ENCODE measurements around the gene MAP10.

The MAP10 gene, protein sequence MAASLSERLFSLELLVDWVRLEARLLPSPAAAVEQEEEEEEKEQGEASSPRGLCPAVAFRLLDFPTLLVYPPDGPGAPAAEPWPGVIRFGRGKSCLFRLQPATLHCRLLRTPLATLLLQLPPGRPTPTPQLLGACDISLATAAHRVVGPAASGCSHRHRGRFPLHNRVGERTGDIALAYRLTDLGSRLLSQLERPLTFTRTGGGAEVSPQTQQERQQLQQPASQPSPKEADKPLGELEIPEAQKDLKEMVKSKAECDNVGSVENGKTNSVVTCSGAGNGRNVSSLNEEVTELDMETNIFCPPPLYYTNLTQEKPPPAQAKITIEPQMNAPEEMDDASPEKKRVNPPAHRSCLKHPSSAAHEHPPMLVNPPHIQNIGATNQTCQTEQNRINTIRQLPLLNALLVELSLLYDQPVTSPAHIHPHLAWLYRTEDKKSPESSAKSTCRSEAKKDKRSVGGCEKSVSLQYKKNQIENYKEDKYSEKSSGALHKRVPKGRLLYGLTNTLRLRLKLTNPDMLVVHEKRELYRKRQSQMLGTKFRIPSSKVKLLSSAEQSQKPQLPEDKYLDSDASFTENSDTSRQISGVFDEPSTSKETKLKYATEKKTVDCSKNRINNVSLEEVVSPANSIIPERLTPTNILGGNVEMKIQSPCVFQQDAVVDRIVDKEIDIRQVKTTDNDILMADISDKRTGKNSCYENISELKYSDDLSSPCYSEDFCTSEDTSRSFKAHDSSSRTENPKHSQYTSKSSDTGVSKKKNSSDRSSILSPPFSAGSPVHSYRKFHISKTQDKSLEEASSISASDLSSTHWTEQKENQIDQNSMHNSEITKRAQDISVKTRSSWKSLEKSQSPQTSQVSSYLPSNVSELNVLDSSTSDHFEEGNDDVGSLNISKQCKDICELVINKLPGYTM

DNA sequence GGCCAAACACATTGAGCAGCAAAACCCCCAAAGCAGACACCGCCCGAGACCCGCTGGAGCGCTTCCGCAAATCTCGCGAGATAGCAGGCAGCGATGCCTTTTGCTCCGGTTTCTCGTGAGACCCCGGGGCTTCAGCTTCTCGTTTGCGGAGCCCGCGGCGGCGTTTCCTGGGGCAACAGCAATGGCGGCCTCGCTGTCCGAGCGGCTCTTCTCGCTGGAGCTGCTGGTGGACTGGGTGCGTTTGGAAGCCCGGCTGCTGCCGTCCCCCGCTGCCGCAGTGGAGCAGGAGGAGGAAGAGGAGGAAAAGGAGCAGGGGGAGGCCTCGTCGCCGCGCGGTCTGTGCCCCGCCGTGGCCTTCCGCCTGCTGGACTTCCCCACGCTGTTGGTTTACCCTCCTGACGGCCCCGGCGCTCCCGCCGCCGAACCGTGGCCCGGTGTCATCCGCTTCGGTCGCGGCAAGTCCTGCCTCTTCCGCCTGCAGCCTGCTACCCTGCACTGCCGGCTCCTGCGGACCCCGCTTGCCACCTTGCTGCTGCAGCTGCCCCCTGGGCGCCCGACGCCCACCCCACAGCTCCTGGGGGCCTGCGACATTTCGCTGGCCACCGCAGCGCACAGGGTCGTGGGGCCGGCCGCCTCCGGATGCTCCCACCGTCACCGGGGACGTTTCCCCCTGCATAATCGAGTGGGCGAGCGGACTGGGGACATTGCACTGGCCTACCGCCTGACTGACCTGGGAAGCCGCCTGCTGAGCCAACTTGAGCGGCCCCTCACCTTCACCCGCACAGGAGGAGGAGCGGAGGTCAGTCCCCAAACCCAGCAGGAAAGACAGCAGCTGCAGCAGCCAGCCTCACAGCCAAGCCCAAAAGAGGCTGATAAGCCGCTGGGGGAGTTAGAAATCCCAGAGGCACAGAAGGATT lies at the start of gene MAP10:
Gene MAP10, plus strand, starts transcription at position 148 of the 917 bp plus-strand sequence. Its CDS starts 34 bp downstream, at position 182.
- Histone ChIP-seq H3K36me3 (ENCODE audit: control insufficient read depth, insufficient read depth, low read length) (no peaks in the 10 kb centered on the region), H3K4me1 (ENCODE audit: control insufficient read depth, insufficient read depth, low read length) (peaks cover 12% of the 10 kb centered on the region), H3K9me3 (ENCODE audit: control insufficient read depth, low read length) (no peaks in the 10 kb centered on the region), H3K27me3 (ENCODE audit: control insufficient read depth, insufficient read depth, low read length) (no peaks in the 10 kb centered on the region), H3K4me3 (ENCODE audit: low read length) (peak within 1 kb of the TSS; percentile 46), H3K9ac (ENCODE audit: low read length) (peak within 1 kb of the TSS; percentile 84)

DNA sequence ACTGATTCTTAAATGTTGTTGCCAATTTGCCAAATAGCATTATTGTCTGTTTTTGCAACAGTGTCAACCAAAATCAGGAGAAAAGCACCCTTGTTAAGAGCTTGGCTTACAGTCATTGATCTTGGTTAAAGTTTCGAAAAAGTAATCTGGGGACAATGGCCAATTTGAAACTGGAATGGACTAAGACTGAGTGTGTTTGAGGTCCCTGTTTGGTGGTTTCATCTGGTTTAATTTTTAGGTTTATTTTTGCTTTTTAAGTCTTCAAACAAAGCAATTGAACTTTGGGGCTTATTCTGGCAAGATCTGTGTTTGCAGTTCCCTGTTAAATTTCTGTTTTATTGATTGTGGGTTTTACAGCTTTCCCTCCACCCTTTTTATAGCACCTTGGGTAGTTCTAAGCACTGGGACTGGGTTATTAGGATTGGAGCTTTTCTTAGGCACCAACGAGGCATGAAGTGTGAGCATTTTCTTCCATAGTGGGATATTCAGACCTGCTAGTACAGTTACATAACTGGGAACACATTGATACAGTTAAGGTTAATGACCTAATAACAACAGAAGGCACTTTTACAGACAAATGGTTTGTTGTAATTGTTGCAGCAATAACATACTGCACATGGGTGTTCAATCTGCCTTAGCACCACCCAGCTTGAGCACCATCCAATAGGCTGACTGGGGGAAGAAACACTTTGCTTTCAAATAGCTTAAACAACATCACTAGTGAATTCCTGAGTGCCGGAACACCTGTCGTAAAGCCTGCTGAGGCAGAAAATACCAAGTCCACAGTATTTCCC lies 40.6 kb upstream of the MAP10 start:
- Histone ChIP-seq H3K27me3 (ENCODE audit: control insufficient read depth, insufficient read depth, low read length) (no peaks in the 10 kb centered on the region), H3K36me3 (ENCODE audit: control insufficient read depth, insufficient read depth, low read length) (no peaks in the 10 kb centered on the region), H3K9me3 (ENCODE audit: control insufficient read depth, low read length) (no peaks in the 10 kb centered on the region), H3K4me1 (ENCODE audit: control insufficient read depth, insufficient read depth, low read length) (peaks cover 12% of the 10 kb centered on the region), H3K9ac (ENCODE audit: low read length) (no peak overlapping the region), H3K4me3 (ENCODE audit: low read length) (no peak overlapping the region)

DNA sequence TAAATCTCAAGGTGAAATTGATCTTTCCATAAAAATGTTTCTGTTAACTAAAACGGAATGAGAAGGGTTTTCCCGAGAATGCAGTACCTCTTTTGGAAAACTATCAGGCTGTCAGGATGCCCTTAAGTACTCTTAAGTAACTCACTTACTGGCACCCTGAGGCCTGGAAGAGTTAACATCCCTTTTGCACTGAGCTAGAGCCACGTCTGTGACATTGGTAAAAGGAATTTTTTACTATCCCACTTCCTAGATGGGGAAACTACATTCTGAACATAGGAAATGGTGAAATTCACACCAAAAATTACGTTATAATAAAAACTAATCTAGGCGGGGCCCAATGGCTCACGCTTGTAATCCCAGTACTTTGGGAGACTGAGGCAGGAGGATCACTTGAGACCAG lies 39.7 kb upstream of the MAP10 start:
- H3K27me3 ChIP-seq (ENCODE audit: control insufficient read depth, insufficient read depth, low read length) = no peaks in the 10 kb centered on the region
- H3K9ac ChIP-seq (ENCODE audit: low read length) = no peak overlapping the region
- no peaks in the 10 kb centered on the region for H3K9me3 ChIP-seq (ENCODE audit: control insufficient read depth, low read length)
- H3K4me1 ChIP-seq (ENCODE audit: control insufficient read depth, insufficient read depth, low read length) = peaks cover 12% of the 10 kb centered on the region
- H3K36me3 ChIP-seq (ENCODE audit: control insufficient read depth, insufficient read depth, low read length) = no peaks in the 10 kb centered on the region
- no peak overlapping the region for H3K4me3 ChIP-seq (ENCODE audit: low read length)

DNA sequence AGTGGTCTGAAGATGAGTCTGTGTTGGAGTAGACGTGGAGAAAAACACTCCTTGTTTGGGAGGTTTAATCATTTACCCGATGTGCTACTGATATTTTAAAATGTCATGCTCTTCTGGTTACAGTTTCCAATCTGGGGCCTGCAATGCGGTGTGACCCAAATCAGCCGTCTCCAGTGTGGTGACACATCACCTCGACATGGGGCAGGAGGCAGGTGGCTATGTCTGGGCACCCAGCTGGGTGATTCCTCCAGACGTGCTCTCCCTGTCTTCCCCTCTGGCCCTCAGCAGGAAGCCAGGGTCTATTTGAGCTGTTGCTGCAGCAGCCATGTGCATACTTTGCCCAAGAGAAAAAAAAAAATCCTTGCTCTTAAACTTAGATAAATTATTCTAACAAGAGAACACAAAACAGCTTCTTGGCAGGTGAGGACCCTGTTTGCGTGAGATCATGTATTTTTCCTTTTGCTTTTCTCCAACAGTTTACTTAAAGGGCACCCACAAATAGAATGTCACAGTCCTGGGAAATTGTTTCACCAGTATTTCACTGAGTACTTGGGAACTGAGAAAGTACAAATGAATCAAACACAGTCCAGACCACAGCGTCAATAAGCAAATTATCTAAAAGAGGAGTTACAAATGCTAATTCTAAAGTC lies 38.9 kb upstream of the MAP10 start:
- Histone ChIP-seq H3K9ac (ENCODE audit: low read length) (no peak overlapping the region), H3K4me1 (ENCODE audit: control insufficient read depth, insufficient read depth, low read length) (peaks cover 12% of the 10 kb centered on the region), H3K27me3 (ENCODE audit: control insufficient read depth, insufficient read depth, low read length) (no peaks in the 10 kb centered on the region), H3K9me3 (ENCODE audit: control insufficient read depth, low read length) (no peaks in the 10 kb centered on the region), H3K4me3 (ENCODE audit: low read length) (no peak overlapping the region), H3K36me3 (ENCODE audit: control insufficient read depth, insufficient read depth, low read length) (no peaks in the 10 kb centered on the region)

DNA sequence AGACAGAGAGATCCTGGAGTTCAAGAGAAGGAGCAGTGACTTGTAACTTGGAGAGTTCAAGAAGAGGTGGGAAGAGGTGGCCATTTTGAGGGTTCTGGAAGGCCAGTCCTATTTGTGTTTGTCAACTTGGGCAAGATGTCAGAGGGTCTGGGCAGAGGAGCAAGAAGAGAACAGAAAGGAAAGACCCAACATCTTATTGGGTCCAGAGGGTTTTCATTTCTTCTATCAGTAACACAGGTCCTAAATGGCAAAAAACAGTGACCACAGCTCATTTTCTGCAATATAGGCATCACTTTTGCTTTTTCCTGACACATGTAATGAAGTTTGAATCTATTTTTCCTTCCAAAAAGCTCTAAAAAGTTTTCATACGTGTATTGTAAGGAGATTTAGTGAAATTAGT lies 38.3 kb upstream of the MAP10 start:
- H3K4me3 ChIP-seq (ENCODE audit: low read length) = no peak overlapping the region
- no peak overlapping the region for H3K9ac ChIP-seq (ENCODE audit: low read length)
- no peaks in the 10 kb centered on the region for H3K36me3 ChIP-seq (ENCODE audit: control insufficient read depth, insufficient read depth, low read length)
- H3K27me3 ChIP-seq (ENCODE audit: control insufficient read depth, insufficient read depth, low read length) = no peaks in the 10 kb centered on the region
- H3K4me1 ChIP-seq (ENCODE audit: control insufficient read depth, insufficient read depth, low read length) = peaks cover 12% of the 10 kb centered on the region
- no peaks in the 10 kb centered on the region for H3K9me3 ChIP-seq (ENCODE audit: control insufficient read depth, low read length)

DNA sequence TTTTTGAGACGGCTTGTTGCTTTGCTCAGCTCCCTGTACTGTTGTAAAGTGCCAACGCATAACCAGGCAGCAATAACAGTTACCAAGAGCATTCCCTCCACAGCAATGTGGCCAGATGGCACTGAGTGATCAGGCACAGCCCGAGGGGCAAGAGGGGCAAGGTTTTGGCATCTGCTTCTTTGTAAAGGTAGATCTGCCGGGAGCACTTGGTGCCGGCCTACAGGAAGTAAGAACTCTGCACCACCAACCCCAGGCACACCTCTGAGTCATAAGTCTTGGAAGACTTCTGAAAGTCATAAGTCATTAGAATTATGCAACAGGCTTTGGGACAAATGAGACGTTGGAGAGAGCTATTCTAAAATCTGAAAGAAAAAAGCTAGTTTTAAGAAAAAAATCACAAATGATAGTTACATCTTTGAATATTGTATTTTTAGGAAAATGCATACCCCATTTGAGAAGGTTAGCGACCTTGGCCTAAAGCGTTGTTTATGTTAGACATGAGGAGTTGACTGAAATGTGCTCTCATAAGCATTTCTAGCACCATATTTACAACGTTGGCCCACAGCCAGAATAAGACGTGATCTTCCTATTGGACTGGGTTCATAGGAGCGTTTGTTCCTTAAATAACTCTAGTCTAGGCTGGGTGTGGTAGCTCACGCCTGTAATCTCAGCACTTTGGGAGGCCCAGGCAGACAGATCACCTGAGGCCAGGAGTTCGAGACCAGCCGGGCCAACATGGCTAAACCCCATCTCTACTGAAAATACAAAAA lies 37.7 kb upstream of the MAP10 start:
- no peak overlapping the region for H3K9ac ChIP-seq (ENCODE audit: low read length)
- H3K27me3 ChIP-seq (ENCODE audit: control insufficient read depth, insufficient read depth, low read length) = no peaks in the 10 kb centered on the region
- no peak overlapping the region for H3K4me3 ChIP-seq (ENCODE audit: low read length)
- H3K4me1 ChIP-seq (ENCODE audit: control insufficient read depth, insufficient read depth, low read length) = peaks cover 12% of the 10 kb centered on the region
- no peaks in the 10 kb centered on the region for H3K9me3 ChIP-seq (ENCODE audit: control insufficient read depth, low read length)
- no peaks in the 10 kb centered on the region for H3K36me3 ChIP-seq (ENCODE audit: control insufficient read depth, insufficient read depth, low read length)

DNA sequence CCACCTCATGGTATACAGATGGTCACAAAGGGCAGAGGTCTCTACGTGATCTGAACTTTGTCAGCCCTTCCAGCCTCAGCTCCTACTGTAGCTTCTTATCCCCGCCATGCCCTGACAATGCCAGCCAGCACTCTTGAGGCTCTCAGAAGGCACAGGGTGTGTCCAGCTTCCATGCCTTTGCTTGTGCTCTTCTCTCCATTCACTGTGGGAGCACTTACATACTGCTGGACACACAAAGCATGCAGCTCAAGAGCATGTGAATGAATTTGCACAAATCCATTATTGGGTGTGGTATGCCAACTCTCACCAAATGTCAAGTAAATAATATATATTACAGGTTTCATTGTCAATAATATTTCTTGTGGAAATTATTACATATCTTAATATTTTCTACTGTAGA lies 36.4 kb upstream of the MAP10 start:
- Histone ChIP-seq H3K4me1 (ENCODE audit: control insufficient read depth, insufficient read depth, low read length) (peaks cover 12% of the 10 kb centered on the region), H3K36me3 (ENCODE audit: control insufficient read depth, insufficient read depth, low read length) (no peaks in the 10 kb centered on the region), H3K4me3 (ENCODE audit: low read length) (no peak overlapping the region), H3K9ac (ENCODE audit: low read length) (no peak overlapping the region), H3K9me3 (ENCODE audit: control insufficient read depth, low read length) (no peaks in the 10 kb centered on the region), H3K27me3 (ENCODE audit: control insufficient read depth, insufficient read depth, low read length) (no peaks in the 10 kb centered on the region)

DNA sequence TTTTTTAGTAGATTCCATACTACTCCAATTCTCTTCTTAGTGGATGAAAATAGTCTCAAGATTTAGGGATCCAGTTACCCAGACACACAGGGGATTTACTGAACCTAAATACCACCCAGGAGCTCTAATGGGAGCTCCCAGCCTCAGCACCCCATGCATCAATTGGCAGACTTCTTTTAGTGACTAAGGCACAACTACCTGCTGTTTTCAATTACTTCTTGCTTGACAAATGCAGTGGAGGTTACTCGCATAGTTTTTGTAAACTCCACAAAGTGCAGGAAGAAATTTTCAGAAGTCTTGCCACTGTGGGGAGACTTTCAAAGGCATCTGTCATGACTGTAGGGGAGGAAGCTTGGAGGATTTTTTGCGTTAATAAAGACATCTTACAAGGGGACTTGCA lies 35.5 kb upstream of the MAP10 start:
- H3K4me3 ChIP-seq (ENCODE audit: low read length) = no peak overlapping the region
- H3K9me3 ChIP-seq (ENCODE audit: control insufficient read depth, low read length) = no peaks in the 10 kb centered on the region
- peaks cover 12% of the 10 kb centered on the region for H3K4me1 ChIP-seq (ENCODE audit: control insufficient read depth, insufficient read depth, low read length)
- no peaks in the 10 kb centered on the region for H3K27me3 ChIP-seq (ENCODE audit: control insufficient read depth, insufficient read depth, low read length)
- no peak overlapping the region for H3K9ac ChIP-seq (ENCODE audit: low read length)
- no peaks in the 10 kb centered on the region for H3K36me3 ChIP-seq (ENCODE audit: control insufficient read depth, insufficient read depth, low read length)

DNA sequence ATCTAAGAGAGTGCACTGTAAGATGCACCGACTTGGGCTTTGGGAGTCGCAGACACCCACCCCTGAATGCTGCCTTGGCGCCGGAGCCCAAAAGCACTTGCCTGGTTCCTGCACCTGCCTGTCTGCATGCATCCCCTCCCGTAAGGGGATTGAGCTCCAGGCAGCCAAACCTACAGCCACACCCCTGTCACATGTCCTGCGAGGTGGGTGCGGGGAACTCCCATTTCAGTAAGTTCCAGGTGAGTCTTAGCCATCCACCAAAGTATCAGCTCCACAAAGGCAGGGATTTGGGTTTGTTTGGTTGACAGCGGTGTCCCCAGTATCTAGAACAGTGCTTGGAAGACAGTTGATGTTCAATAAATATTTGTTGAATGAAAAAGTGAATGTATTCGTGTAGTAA lies 31.5 kb upstream of the MAP10 start:
- Histone ChIP-seq H3K4me3 (ENCODE audit: low read length) (no peak overlapping the region), H3K9me3 (ENCODE audit: control insufficient read depth, low read length) (no peaks in the 10 kb centered on the region), H3K27me3 (ENCODE audit: control insufficient read depth, insufficient read depth, low read length) (no peaks in the 10 kb centered on the region), H3K9ac (ENCODE audit: low read length) (no peak overlapping the region), H3K36me3 (ENCODE audit: control insufficient read depth, insufficient read depth, low read length) (no peaks in the 10 kb centered on the region), H3K4me1 (ENCODE audit: control insufficient read depth, insufficient read depth, low read length) (no peaks in the 10 kb centered on the region)

DNA sequence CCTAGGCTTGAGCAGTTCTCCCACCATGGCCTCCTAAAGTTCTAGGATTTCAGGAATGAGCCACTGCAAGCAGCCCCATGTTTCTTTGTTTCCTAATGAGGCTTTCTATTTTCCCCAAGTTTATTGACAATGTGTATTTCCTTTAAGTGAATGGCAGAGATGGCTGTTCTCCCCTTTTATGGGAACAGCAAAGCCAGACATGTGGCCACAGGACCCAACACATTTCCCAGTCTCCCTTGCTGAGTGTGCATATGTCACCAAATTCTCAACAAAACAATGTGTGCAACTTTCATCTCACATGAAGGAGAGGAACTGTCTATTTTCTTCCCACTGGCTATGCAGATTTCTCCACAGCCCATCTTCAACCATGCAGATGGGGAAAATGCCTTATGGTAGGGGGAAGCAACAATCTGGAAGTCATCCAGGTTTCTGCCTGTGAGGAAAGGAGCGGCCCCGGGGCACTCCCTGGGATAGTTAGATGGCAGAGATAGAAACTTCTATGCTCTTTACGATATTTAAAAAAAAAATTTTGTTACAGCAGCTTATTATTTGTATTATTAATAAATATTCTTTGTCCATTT lies 28.6 kb upstream of the MAP10 start:
- Histone ChIP-seq H3K4me3 (ENCODE audit: low read length) (no peak overlapping the region), H3K9me3 (ENCODE audit: control insufficient read depth, low read length) (no peaks in the 10 kb centered on the region), H3K36me3 (ENCODE audit: control insufficient read depth, insufficient read depth, low read length) (no peaks in the 10 kb centered on the region), H3K4me1 (ENCODE audit: control insufficient read depth, insufficient read depth, low read length) (no peaks in the 10 kb centered on the region), H3K27me3 (ENCODE audit: control insufficient read depth, insufficient read depth, low read length) (no peaks in the 10 kb centered on the region), H3K9ac (ENCODE audit: low read length) (no peak overlapping the region)

Measured in mucosa of stomach (tissue), 1 donor.